HG03460 (cell line): ENCODE measurements around the gene PPFIA2.
"Not testable (repeated sequence)": the region's sequence is repeated elsewhere in the genome, so short reads cannot be mapped to it uniquely, and the experiment has no call there.

Experiments
- ATAC-seq: cut with Tn5 transposase; IDR thresholded peaks from one replicate; pipeline ENCODE4 v1.9.1; 2021; ENCODE audit not compliant: unreplicated experiment

Gene PPFIA2

DNA sequence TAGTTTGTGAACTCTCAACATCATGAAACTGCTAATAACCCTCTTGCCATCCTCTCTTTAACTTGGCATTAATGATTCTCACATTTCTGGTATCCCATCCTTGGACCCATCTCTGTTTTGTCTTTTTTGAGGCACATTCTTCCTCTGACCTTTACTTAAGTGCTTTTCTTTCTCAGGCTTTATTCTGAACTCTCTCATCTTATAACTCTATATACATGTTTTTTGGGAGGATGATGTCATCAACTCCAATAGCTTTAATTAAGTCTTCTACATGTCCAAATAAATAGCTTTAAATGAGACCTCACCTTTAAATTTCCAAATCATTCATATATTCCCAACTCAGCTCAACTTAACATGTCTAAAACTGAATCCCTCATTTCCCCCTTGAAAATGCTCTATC, 88.4 kb downstream of the PPFIA2 start:
- ATAC-seq: no peak

DNA sequence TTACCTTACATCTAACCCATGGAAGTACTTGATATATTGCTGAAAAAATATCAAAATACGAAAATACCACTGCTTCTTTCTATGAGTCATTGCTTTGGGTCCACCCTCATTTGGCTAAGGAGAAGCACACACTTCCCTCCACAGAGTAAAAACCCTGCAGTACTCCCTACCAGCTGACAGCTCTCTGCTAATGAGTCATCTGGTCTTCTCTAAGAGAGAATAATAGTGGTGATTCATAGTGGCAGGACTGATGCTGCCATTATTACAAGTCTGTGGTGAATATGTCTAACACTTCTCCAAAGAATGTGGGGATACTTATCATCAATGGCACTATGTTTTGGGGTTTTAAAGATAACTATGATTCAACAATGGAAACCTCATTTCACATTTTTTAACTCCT, 90.7 kb downstream of the PPFIA2 start:
- peak; percentile 94 for ATAC-seq

DNA sequence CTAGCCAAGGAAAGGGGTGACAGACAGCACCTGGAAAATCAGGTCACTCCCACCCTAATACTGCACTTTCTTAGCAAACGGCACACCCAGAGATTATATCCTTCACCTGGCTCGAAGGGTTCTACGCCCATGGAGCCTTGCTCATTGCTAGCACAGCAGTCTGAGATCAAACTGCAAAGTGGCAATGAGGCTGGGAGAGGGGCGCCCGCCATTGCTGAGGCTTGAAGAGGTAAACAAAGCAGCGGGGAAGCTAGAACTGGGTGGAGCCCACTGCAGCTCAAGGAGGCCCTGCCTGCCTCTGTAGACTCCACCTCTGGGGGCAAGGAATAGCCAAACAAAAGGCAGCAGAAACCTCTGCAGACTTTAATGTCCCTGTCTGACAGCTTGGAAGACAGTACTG, 99.8 kb downstream of the PPFIA2 start:
- not testable (repeated sequence) for ATAC-seq

DNA sequence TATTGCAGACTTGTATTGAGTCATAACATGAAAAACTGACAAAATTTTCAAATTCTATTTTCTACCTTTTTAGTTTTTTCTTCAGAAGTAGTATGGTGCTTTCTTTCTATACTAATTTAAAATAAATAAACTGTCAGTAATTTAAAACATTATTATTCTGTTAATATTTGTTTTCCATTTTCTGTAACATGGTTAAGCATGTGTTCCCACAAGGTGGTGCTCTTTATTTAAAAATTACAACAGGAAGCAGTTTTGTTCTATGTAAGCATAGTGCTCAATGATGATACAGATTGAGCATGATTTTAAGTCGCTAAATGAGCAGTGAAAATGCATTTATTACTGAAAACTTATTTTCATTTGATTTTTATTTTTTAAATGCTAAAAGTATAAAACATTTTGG, 114.6 kb downstream of the PPFIA2 start:
- no peak for ATAC-seq

DNA sequence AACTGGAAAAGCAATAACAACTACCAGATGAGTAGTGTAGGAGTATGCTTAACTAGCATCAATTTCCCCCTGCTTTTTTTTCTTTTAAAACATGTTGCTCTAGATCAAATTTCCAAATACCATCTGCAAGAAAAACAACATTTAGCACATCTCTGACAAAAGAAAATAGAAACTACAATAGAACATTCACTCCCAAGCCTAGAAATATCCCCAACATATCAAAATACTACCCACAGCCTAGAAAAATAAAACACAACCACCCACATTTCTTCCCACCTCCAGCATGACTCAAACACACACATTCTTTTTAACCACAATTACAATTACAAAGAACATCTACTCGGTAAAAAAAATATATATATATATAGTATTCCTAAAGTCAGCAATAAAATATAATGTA, 120.0 kb downstream of the PPFIA2 start:
- ATAC-seq: no peak

DNA sequence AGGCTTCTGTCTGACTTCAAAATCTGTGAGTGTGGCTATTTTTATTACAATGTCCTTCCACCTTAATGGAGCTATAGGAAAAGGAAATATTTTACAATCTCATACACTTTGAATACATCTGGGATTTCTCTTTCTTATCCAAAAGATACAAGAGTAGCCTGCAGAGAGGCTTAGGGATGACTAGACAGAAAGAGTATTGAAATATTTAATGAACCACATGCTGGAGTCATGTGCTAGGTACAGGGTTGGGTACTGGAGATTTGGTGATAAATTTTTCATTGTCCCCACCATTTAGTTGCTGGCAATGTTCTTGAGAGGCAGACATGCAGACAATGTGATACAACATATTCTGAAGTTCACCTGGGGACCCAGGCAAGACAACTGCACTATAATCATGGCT, 126.0 kb downstream of the PPFIA2 start:
- ATAC-seq: no peak

DNA sequence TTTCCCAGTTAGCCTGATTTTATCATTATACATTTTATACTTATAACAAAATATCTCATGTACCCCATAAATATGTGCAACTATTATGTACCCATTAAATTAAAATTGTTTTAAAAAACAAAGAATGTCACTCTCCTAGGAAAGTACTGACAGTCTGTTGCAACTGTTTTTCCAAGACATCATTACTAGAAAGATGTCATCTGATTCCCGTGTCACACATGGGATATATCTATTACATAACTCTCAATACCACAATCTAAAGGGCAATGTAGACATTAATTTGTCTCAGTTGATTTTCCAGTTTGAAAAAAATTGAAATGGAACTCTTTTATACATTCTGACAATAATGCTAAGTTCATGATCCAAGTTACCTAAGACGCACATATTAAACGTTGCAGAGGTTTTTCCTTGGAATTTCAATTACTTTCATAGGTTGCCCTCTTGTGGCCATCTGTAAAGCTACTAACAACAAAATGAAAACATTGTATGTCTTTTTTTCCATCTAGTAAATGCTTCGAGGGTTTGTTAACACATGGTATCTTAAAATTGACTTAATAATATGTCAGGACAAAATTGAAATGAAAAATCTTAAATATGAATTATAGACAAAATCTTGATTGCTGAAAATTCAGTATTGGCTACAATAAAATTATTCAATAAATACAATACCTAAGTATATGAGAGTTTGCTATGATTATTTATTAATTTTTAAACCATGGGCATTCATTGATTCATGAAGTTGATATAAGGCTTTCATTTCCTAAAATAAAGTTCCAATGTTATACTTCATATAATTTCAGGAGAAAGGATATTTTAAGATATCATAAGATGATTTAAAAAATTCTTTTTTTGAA, 131.6 kb downstream of the PPFIA2 start:
- ATAC-seq: no peak

DNA sequence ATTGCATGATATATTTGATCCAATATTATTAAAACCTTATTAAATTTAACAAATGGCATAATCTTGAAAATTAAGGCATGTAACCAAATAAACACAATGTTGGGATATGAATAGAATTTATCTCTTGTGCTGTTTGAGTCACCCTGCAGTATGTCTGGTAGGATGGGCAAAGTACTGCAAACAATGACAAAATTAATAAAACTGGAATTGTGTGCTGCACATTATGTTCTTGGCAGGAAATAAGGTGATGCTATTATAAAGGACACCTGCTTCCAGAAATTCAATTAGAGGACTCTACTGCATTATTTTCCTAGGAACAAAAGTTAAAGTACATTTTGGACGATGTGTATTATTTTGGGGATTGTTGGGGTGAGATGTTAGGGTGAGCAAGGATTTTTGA, 132.7 kb downstream of the PPFIA2 start:
- ATAC-seq: no peak

DNA sequence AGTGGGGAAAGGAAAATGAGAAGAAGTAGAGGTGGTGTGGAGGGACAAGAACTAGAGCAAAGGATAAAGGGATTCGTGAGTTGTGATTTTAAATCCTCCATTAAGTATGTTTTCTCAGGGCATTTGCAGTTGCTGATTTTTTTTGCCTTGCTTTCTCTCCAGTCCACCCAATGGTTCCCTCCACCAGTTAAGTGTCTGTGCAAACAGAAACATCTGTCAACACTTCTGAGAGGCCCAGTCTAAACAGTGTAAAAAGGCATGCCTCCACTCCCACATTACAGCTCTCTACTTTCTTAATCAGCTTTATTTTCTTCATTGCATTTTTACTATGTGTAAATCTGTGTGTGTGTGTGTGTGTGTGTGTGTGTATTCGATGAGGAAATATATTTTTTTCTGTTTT, 141.2 kb downstream of the PPFIA2 start:
- no peak for ATAC-seq

DNA sequence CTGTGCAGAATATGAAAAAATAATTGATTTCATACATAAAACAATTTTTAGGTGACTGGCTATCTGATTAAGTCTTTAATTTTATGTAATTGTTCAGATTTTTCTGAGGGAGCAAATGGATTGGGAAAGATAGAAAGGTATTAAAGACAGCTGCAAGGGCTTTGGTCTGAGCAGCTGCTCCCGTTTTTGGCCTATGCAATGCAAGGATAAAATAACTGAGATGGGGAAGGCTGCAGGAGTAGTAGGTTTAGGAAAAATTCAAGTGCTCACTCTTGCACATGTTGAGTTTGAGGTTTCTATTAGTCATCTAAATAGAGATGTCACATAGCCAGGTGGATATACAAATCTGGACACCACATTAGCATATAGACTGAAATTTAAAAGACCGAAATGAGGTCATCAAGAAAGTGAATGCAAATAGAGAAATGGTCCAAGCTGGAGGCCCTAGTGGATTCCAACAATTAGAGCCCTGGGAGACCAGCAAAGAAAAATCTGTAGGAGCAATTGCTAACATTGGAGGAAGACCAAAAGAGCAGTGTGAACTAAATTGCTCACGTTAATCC, 144.0 kb downstream of the PPFIA2 start:
- ATAC-seq: no peak

DNA sequence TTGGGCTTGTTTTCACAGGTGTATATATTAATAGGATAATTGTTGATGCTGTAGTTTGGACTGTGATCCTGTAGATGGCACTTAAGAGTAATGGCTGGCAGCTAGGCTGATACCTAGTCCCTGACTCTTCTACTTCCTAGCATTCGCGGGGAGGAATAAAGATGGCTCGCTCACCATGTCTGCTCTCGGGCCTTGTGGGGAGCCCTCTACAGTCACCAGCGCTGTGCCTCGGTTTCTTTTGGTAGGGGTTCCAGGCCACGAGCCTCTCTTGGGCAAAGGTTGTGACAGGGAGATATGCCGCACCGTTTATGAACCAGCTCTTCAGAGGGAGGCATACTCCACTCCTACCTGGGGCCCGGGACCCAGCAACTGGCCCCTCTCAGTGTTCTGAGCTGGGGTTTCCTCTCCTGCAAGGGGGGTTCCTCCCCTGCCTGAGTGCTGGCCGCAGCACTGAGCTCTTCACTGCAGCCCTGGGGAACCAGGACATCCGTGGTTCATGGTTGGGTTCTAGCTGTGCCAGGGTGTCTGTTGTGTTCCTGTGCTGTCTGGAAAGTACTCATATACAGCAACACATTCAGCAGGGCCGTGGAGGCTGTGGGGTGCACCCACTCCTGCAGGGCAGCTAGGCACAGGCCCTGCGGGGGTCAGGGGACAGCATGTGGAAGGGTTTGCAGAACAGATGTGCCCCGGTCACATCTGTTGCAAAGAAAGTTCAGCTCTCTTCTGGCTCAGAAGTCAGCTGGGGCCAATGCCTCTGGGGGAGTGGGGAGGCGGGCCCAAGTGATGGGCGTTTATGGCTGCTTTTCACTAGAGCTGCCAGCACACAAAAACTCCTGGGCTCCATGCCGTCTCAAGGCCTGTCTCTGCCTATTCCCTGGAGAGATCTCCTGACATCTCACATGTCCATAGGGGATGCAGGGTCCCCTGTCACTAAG, 147.9 kb downstream of the PPFIA2 start:
- ATAC-seq: peak; percentile 60

DNA sequence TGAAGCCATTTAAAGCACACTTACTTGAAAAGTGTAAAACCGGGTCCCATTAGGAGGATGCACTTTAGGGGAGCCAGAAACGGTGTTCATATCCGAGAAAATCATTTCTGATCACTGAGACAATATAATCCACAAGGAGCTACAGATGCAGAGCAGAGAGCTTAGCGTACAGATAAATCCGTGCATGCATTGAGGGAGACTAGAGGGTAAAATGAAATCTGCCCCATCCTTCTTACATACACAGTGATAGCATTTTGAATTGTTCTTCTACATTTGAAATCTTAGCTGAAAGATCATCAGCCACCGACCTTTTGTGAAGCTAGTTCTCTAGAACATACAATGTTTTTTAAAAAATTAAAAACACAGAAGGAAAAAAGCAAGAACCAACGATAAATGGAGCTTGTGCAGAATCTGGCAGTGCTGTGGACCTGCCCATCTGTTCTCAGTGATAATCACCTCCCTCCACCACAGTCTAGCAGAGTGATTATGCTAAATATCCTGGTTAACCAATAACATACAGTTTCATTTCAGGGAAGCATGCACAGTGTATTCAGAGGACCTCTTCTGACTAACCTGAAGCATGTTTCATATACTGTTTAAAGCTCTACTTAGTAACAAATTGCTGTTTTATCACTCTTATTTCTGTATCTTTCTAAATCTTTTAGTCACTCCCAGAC, 161.1 kb downstream of the PPFIA2 start:
- ATAC-seq: peak; percentile 85

DNA sequence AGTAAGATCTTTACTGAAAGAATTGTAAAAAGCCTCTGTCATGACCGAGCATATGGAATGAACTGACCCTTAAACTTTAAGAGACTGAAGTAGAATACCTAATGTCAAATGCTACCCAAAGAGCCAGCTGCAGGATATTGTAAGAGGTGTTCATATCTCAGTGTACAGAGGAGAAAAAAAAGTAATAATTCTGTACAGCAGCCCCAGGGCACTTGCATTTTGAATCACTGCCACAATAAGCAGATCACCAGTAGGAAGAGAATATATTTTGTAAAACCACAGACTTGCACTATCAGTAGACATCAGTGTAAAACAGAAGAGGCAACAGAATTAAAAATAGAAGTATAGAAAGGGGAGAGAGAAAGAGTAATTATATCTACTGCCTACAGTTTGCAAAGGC, 162.6 kb downstream of the PPFIA2 start:
- ATAC-seq: no peak

DNA sequence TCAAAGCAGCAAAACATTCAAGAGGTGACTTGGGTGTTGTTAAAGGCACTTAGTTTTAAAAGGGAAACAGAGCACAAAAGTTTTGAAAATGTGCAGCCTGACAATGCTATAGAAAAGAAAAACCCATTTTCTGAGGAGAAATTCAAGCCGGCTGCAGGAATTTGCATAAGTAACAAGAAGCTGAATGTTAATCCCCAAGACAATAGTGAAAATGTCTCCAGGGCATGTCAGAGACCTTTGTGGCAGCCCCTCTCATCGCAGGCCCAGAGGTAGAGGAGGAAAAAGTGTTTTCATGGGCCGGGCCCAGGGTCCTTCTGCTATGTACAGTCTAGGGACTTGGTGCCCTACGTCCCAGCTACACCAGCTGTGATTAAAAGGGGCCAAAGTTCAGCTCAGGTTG, 167.9 kb downstream of the PPFIA2 start:
- no peak for ATAC-seq

DNA sequence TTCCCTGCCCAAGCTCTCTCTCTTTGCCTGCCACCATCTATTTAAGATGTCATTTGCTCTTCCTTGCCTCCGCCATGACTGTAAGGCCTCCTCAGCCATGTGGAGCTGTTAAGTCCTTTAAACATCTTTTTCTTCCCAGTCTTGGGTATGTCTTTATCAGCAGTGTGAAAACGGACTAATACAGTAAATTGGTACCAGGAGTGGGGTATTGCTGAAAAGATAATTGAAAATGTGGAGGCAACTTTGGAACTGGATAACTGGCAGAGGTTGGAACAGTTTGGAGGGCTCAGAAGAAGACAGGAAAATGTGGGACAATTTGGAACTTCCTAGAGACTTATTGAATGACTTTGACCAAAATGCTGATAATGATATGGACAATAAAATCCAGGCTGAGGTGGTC, 168.4 kb downstream of the PPFIA2 start:
- not testable (repeated sequence) for ATAC-seq

DNA sequence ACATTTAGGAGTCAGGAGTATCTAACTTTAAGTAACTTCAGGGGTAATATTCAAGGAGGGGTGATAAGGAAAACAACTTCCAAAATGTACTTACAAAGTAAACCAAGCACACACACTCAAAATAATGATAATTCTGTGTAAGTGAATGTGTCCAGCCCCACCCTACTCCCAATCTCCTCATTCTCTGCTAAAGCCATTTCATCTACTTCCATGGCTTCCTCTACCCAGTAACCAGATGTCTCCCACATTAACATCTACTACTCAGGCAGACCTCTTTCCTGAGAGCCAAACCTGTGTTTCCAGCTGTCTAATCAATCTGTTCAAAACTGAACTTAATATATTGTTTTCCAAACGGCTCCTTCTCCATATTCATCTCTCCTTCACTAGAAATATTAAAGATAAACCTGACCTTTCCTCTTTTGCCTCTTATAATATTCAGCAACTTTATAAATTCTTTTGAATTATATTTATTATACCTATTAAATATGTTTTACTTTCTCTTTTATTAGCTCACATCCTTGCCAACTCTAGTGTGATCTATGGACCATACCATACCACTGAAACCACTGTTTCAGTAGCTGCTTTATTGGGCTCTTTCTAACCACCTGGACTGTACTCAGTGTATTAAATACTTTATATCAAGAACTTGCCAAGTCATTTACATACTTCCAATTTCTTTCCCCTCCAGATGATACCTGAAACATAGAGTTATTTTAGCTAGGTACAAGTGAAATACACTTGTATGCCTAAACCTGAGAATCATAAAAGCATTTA, 170.7 kb downstream of the PPFIA2 start:
- ATAC-seq: no peak

DNA sequence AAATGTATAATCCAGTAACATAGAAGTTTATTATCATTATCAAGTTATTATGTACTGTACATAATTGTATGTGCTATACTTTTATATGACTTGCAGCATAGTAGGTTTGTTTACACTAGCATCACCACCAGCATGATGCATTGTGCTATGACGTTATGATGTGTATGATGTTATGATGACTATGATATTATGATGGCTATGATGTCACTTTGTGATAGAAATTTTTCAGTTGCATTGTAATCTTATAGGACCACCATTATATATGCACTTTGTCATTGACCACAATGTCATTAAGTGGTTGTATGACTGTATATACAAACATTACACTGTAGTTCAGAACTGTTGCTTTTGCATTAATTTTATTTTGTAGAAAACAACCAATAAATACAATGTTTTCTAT, 173.4 kb downstream of the PPFIA2 start:
- ATAC-seq: no peak

DNA sequence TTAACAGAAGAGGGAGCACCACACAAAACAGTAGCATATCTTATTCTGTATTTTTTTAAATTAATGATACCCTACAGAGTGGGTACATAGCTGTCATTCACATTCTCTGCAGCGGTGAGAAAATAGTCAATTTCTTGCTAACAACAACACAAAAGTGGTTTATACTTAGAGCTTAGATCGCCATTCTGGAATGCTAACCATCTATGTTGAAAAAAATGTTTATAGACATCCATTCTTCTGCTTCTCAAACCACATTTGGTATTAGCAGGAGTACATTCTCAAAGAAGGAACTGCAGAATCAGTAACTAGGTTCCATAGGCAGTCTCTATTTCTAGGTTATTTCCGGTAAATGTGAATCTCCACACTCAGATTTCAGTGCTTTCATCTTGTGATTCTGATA, 185.9 kb downstream of the PPFIA2 start:
- ATAC-seq: no peak

DNA sequence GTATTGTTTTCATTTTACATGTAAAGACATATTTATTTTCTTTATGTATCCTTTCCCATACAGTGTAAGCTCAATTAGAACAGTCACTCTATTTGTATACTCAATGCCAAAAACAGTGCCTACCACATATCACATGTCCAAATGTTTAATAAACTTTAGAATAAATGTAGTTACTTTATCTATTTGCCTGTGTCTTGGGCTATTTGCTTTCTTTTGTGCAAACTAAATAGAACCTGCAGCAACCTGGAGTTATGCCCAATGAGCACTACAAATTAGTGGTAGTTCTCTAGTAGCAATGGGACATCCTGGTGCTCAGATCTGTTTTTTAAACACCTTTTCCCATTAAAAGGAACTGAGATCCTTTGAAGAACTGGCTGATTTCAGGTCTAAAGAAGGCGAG, 186.7 kb downstream of the PPFIA2 start:
- ATAC-seq: no peak

DNA sequence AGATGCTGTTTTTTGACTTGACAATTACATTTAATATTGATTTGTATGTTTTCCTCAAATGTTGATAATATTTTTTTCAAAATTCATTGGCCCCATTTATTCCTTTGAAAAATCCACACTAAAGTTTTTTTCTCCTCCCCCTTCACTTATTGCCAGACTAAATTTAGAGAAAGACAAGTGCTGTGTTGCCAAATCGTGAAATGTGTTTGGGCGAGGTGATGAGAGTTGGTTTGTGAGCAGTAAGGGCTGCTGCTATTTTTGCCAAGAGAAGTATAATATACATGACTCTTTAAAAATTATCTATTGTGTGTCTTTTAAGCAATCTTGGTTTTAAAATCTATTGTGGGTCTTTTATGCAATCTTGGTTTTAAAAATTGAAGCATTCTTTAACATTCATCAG, 188.9 kb downstream of the PPFIA2 start:
- no peak for ATAC-seq
